ENCODE data around the gene EBF3.

- TF ChIP-seq SUZ12 (IDR thresholded peaks at IDR 0.05; ENCODE audit: extremely low read depth, insufficient read depth, insufficient read length) (no peak), ZNF274 (IDR thresholded peaks at IDR 0.05; ENCODE audit: low read depth, low read length) (no peak)
These were observed 87.2 kb downstream of the EBF3 start for GRCh38 chr10:129876838-129877237.
